Glutamatergic neuron (in vitro differentiated cells): ENCODE data around the gene ASIC2. TPM values are rescaled to one million over a fixed set of nuclear protein-coding genes. Genes with fewer than 3 reads are reported as not detected.

Experiments used
- DNase-seq: peaks from one replicate; pipeline ENCODE4 v3.0.0; 2022
- H3K27ac Mint-ChIP-seq: one replicate; pipeline ENCODE4 v1.8.0; 2020; ENCODE audit warnings: mild to moderate bottlenecking, mixed read lengths, inconsistent platforms; ENCODE audit not compliant: unreplicated experiment
- H3K27me3 Mint-ChIP-seq: one replicate; pipeline ENCODE4 v1.8.0; 2020; ENCODE audit warnings: mild to moderate bottlenecking, moderate library complexity, mixed read lengths, inconsistent platforms; ENCODE audit not compliant: unreplicated experiment
- H3K36me3 Mint-ChIP-seq: one replicate; pipeline ENCODE4 v1.8.0; 2020; ENCODE audit warnings: mild to moderate bottlenecking, mixed read lengths, inconsistent platforms; ENCODE audit not compliant: unreplicated experiment
- H3K4me1 Mint-ChIP-seq: one replicate; pipeline ENCODE4 v1.8.0; 2020; ENCODE audit warnings: mild to moderate bottlenecking, low read depth, mixed read lengths, inconsistent platforms; ENCODE audit not compliant: unreplicated experiment
- H3K4me3 Mint-ChIP-seq: one replicate; pipeline ENCODE4 v1.8.0; 2020; ENCODE audit warnings: mild to moderate bottlenecking, mixed read lengths, inconsistent platforms; ENCODE audit not compliant: unreplicated experiment
- H3K9me3 Mint-ChIP-seq: one replicate; pipeline ENCODE4 v1.8.0; 2020; ENCODE audit warnings: mild to moderate bottlenecking, moderate library complexity, mixed read lengths, inconsistent platforms; ENCODE audit not compliant: unreplicated experiment
- total RNA-seq: library from RNA; stranded (reverse); fragmentation: NEBNext Ultra II Directional; extraction: Animal tissue kit (Norgen Biotek cat#: 25700); gene quantifications from one replicate; pipeline ENCODE4 v1.2.1, GENCODE V29; 2021; ENCODE audit not compliant: unreplicated experiment
- TF ChIP-seq, protein P1 (sequence below): fragments of 200-600 bp; sonication (generic); IDR thresholded peaks from one replicate; pipeline ENCODE4 v1.5.0; 2021; ENCODE audit not compliant: partially characterized antibody, unreplicated experiment

Gene ASIC2
- total RNA-seq, 1 donor from 2014 or later, result 0.74 TPM

- peaks cover 2% of the 10 kb centered on the region for H3K9me3 Mint-ChIP-seq
- TF ChIP-seq, protein P1, sequence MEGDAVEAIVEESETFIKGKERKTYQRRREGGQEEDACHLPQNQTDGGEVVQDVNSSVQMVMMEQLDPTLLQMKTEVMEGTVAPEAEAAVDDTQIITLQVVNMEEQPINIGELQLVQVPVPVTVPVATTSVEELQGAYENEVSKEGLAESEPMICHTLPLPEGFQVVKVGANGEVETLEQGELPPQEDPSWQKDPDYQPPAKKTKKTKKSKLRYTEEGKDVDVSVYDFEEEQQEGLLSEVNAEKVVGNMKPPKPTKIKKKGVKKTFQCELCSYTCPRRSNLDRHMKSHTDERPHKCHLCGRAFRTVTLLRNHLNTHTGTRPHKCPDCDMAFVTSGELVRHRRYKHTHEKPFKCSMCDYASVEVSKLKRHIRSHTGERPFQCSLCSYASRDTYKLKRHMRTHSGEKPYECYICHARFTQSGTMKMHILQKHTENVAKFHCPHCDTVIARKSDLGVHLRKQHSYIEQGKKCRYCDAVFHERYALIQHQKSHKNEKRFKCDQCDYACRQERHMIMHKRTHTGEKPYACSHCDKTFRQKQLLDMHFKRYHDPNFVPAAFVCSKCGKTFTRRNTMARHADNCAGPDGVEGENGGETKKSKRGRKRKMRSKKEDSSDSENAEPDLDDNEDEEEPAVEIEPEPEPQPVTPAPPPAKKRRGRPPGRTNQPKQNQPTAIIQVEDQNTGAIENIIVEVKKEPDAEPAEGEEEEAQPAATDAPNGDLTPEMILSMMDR, result no peak
- no peak overlapping the region for H3K27ac Mint-ChIP-seq
- no peaks in the 10 kb centered on the region for H3K4me1 Mint-ChIP-seq
- H3K36me3 Mint-ChIP-seq, result peaks cover 5% of the 10 kb centered on the region
- H3K27me3 Mint-ChIP-seq, result peaks cover 5% of the 10 kb centered on the region
- no peak overlapping the region for H3K4me3 Mint-ChIP-seq
- DNase-seq, result no peak
Observed at GRCh38 chr17:33055746-33056145, 237.3 kb downstream of the ASIC2 start.

DNA sequence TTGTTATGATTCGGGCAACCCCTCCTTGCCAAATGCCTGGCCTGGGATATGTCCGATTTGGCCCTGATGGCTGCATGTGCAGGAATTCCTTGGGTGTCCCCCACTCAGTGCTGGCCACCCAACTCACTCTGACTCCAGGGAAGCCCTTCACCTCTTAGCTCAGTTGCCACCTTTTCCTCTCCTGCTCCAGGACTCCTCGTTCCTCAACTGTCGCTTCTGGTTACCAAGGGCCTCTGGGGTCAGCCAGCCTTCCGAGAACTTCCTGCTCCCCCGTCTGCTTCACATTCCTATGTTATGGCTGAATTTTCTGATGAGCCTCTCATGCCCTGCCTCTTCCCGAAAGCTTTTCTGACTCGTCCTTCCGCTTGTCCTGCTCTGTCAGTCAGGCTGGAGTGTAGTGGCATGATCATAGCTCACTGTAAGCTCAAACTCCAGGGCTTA lies 237.9 kb downstream of the ASIC2 start:
- H3K9me3 Mint-ChIP-seq, result no peaks in the 10 kb centered on the region
- no peak overlapping the region for H3K4me3 Mint-ChIP-seq
- peaks cover 5% of the 10 kb centered on the region for H3K27me3 Mint-ChIP-seq
- DNase-seq, result no peak
- no peaks in the 10 kb centered on the region for H3K36me3 Mint-ChIP-seq
- no peak overlapping the region for H3K27ac Mint-ChIP-seq
- no peaks in the 10 kb centered on the region for H3K4me1 Mint-ChIP-seq
- TF ChIP-seq, protein P1, result no peak

DNA sequence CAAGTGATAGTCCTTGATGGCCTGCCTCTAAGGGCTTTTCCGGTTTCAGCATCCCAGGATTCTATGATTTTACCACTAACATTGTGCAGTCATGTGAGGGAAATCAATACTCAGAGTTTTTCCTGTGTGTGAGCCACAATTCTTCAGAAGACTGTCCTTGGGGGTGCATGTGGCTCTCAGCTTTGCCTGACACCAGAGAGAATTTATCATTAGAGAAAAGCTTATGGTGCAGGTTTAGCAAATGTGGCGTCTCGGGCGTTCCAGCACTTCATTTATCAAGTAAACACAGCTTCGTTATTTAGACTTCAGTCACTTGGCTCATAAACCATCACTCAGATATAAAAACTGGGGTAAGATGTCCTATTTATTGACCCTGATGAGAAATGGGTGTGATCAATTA lies 238.7 kb downstream of the ASIC2 start:
- DNase-seq, result no peak
- peaks cover 5% of the 10 kb centered on the region for H3K27me3 Mint-ChIP-seq
- no peak overlapping the region for H3K27ac Mint-ChIP-seq
- H3K36me3 Mint-ChIP-seq, result no peaks in the 10 kb centered on the region
- H3K4me3 Mint-ChIP-seq, result no peak overlapping the region
- H3K4me1 Mint-ChIP-seq, result no peaks in the 10 kb centered on the region
- TF ChIP-seq, protein P1, result no peak
- no peaks in the 10 kb centered on the region for H3K9me3 Mint-ChIP-seq

GRCh38 chr17:33053676-33054075 lies 239.4 kb downstream of the ASIC2 start:
- Mint-ChIP-seq H3K4me1 (no peaks in the 10 kb centered on the region), H3K27me3 (peaks cover 5% of the 10 kb centered on the region), H3K27ac (no peak overlapping the region), H3K4me3 (no peak overlapping the region), H3K9me3 (no peaks in the 10 kb centered on the region), H3K36me3 (no peaks in the 10 kb centered on the region)
- no peak for DNase-seq
- TF ChIP-seq, protein P1, result no peak

- Mint-ChIP-seq H3K9me3 (no peaks in the 10 kb centered on the region), H3K27me3 (peaks cover 5% of the 10 kb centered on the region), H3K27ac (no peak overlapping the region), H3K4me3 (no peak overlapping the region), H3K36me3 (no peaks in the 10 kb centered on the region), H3K4me1 (no peaks in the 10 kb centered on the region)
- DNase-seq, result no peak
- TF ChIP-seq, protein P1, result no peak
Observed at GRCh38 chr17:33052856-33053255, 240.2 kb downstream of the ASIC2 start.
